Transverse colon (tissue), 4 donors: ENCODE measurements around the gene ELFN1.

Experiments used
- CTCF ChIP-seq, 5 experiments: fragments of 200-600 bp in 3 of 5; fragments of 450-650 bp in 2 of 5; sonication (generic) in 3 of 5; IDR thresholded peaks; 1 replicate in 2 of 5; 2 replicates in 3 of 5; pipeline ENCODE4 v1.5.1; 2016 to 2017; ENCODE audit warnings: antibody characterized with exemption in 5 of 5, inconsistent platforms in 3 of 5, mild to moderate bottlenecking in 2 of 5, moderate library complexity in 1 of 5
- POLR2AphosphoS5 ChIP-seq, 3 donors: sonication (generic); formaldehyde crosslinking; IDR thresholded peaks; one replicate each; pipeline ENCODE4 v1.6.1; 2016; ENCODE audit warnings: antibody characterized with exemption in 3 of 3

- no peak for TF ChIP-seq CTCF (IDR thresholded peaks at IDR 0.05)
- no peak for TF ChIP-seq POLR2AphosphoS5 (IDR thresholded peaks at IDR 0.05)
Observed at GRCh38 chr7:1669064-1669951, 769 bp upstream of the ELFN1 start.
